ENCODE data around the gene CAPRIN1. TPM values are rescaled to one million over a fixed set of nuclear protein-coding genes. Genes with fewer than 3 reads are reported as not detected.

CAPRIN1 gene
- total and polyA plus RNA-seq, 2 of the 8 experiments (the other 6 are each of a cell fraction or from before 2014, with no cell fraction given) = 221 to 317 TPM

DNA sequence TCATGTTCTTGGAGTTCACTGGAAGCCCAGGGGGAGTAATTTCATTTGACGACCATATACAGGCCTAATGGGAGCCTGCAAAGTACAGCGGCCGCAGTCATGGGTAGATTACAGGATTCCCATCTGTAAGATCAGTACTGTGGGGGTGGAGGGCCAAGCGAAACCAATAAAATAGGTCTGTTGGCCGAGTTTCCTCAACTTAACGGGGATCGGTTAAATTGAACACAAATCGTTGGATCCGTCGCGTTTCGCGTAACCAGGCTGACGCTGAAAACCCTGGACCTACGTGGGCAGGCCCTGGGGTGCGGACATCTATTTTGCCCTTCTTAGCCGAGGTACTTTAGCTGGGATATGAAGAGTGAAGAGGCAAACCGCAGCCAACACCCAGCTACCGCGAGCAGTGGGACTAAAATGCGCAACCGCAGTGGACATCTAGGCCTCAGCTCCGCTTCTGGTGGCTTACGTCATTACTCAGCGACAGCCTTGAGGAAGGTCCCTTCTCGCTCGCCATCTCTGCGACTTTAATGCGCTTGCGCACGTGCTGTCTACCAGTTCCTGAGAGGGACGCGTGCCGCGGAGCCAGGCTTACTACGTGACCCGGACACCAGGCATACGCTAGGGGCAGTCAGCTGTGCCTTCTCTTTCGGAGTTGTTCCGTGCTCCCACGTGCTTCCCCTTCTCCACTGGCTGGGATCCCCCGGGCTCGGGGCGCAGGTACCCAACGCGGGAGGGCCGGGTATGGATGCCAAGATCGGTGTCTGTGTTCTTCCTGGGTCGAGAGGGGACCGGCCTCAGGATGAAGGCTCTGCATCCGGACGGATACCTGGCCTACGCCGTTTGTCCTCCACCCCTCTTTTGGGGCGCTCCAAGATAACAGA is 53.8 kb downstream of the CAPRIN1 start, which contains the start of gene NAT10 (continued):
- no peak for TF ChIP-seq RFX5 (IDR thresholded peaks at IDR 0.05; ENCODE audit: borderline replicate concordance, low read depth, low read length)
- no peak for TF ChIP-seq HDAC6 (IDR thresholded peaks at IDR 0.05; ENCODE audit: low read depth, low read length)
- peak; percentile 94 for TF ChIP-seq TBP (IDR thresholded peaks at IDR 0.05; ENCODE audit: low read depth, low read length)
- peak; percentile 93 for TF ChIP-seq SAP30 (IDR thresholded peaks at IDR 0.05; ENCODE audit: insufficient read depth, insufficient replicate concordance, low read length)
- TF ChIP-seq YY1 (IDR thresholded peaks at IDR 0.05; ENCODE audit: low read depth, low read length) = peak; percentile 61; the same call in 1 of the 2 replicates
- TF ChIP-seq SIX5 (IDR thresholded peaks at IDR 0.05; ENCODE audit: low read depth, low read length) = peak; percentile 4; the same call in 1 of the 2 replicates
- no peak for TF ChIP-seq NANOG (IDR thresholded peaks at IDR 0.05; ENCODE audit: insufficient read depth, low read depth, low read length, poor library complexity, severe bottlenecking)
- TF ChIP-seq SP1 (IDR thresholded peaks at IDR 0.05; ENCODE audit: low read depth, low read length) = peak; percentile 49; the same call in 1 of the 2 replicates
- TF ChIP-seq, protein P1, sequence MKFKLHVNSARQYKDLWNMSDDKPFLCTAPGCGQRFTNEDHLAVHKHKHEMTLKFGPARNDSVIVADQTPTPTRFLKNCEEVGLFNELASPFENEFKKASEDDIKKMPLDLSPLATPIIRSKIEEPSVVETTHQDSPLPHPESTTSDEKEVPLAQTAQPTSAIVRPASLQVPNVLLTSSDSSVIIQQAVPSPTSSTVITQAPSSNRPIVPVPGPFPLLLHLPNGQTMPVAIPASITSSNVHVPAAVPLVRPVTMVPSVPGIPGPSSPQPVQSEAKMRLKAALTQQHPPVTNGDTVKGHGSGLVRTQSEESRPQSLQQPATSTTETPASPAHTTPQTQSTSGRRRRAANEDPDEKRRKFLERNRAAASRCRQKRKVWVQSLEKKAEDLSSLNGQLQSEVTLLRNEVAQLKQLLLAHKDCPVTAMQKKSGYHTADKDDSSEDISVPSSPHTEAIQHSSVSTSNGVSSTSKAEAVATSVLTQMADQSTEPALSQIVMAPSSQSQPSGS (IDR thresholded peaks at IDR 0.05; ENCODE audit: low read length) = peak; percentile 79; the same call in 1 of the 2 replicates
- TF ChIP-seq KDM5A (IDR thresholded peaks at IDR 0.05; ENCODE audit: low read length) = peak; percentile 79
- no peak for TF ChIP-seq JUN (IDR thresholded peaks at IDR 0.05; ENCODE audit: low read depth, low read length)
- TF ChIP-seq CTBP2 (IDR thresholded peaks at IDR 0.05; ENCODE audit: borderline replicate concordance, insufficient read depth, insufficient read length, low read length) = no peak
- TF ChIP-seq BRCA1 (IDR thresholded peaks at IDR 0.05; ENCODE audit: low read depth, low read length) = 0 out of 2 replicates have a peak, but pooled peaks have one; percentile 50
- no peak for TF ChIP-seq SUZ12 (IDR thresholded peaks at IDR 0.05; ENCODE audit: low read length)
- TF ChIP-seq FOSL1 (IDR thresholded peaks at IDR 0.05; ENCODE audit: insufficient read depth, low read depth, low read length) = no peak
- peak; percentile 83 for TF ChIP-seq PHF8 (conservative IDR thresholded peaks at IDR 0.05; ENCODE audit: low read depth, low read length)
- TF ChIP-seq TAF7 (optimal IDR thresholded peaks at IDR 0.05; ENCODE audit: borderline replicate concordance, low read depth, low read length) = peak; percentile 86
